ENCODE measurements around the gene MVK. TPM values are rescaled to one million over a fixed set of nuclear protein-coding genes. Genes with fewer than 3 reads are reported as not detected.

Gene MVK
- total and polyA plus RNA-seq, 4 donors: 34.9 to 50.3 (median 41.4) TPM

- TF ChIP-seq REST (IDR thresholded peaks at IDR 0.05): no peak
These were observed 13.0 kb downstream of the MVK start (continued) for GRCh38 chr12:109586385-109587296.

- TF ChIP-seq SP1 (IDR thresholded peaks at IDR 0.05) (no peak), JUND (IDR thresholded peaks at IDR 0.05) (no peak), FOXA2 (IDR thresholded peaks at IDR 0.05) (no peak), ATF3 (IDR thresholded peaks at IDR 0.05) (no peak), EGR1 (IDR thresholded peaks at IDR 0.05; ENCODE audit: low read depth in 2 of 2) (no peak), HNF4A (conservative IDR thresholded peaks at IDR 0.05) (no peak), REST (IDR thresholded peaks at IDR 0.05) (no peak), MAX (IDR thresholded peaks at IDR 0.05) (no peak), GABPA (IDR thresholded peaks at IDR 0.05 in 1 of 2, conservative IDR thresholded peaks at IDR 0.05 in 1 of 2) (no peak), CTCF (IDR thresholded peaks at IDR 0.05; ENCODE audit: low read depth, low read length, missing input control) (no peak)
- Histone ChIP-seq H3K36me3 (ENCODE audit: control insufficient read depth in 4 of 4, insufficient read depth in 3 of 4, low read depth in 1 of 4, low read length in 3 of 4) (peaks cover 8 to 15% (median 12%) of the 10 kb centered on the region in 4 donors), H3K4me3 (ENCODE audit: low read depth in 1 of 3, low read length in 3 of 3) (no peak overlapping the region), H3K4me1 (ENCODE audit: control insufficient read depth in 4 of 4, insufficient read depth in 4 of 4, low read length in 3 of 4) (peaks cover 5 to 56% (median 36%) of the 10 kb centered on the region in 4 donors), H3K27me3 (ENCODE audit: control insufficient read depth in 4 of 4, insufficient read depth in 4 of 4, low read length in 3 of 4) (no peaks in the 10 kb centered on the region), H3K9me3 (ENCODE audit: control insufficient read depth in 4 of 4, low read length in 3 of 4) (no peaks in the 10 kb centered on the region), H3K27ac (ENCODE audit: low read depth in 1 of 2, low read length in 2 of 2) (peak overlapping the region; percentile 78 to 88), H3K9ac (ENCODE audit: low read depth in 1 of 2, low read length in 2 of 2) (no peak overlapping the region)
- no peak for DNase-seq (ENCODE audit: low spot score)
- 94% methylated on average over 18 of the region's 18 CpGs for WGBS
These were observed 14.3 kb downstream of the MVK start for GRCh38 chr12:109587921-109588320.

All from liver (tissue), 9 donors.